Medulla oblongata (tissue), 1 donor: ENCODE data around the gene MRM2.

Experiments used
- DNase-seq: peaks from one replicate; pipeline ENCODE4 v3.0.0-alpha.2; 2015; ENCODE audit errors: extremely low spot score

Gene MRM2

DNA sequence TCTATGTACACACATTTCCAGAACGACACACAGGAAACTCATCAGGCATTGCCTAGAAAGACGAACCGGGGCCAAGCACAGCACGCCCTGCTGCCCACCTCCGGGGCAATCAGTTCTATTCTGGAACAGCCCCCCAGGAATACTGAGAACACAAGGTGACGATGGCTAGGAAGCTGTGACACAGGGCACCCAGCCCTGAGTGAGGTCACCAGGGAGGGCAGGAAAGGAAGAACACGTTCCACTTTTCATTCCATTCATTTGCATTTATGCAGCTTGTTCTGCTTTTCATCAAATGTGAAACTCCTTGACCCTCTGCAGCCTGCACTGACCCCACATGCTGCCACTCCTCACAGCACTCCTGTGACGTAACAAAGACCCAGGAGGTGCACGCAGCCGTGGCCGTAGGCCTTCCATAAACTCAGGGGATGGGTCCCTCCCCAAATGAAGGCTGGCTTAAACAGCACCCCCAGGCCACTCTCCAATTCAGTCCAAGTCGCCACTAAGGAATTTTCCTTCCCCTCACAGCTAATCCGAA, 38.2 kb downstream of the MRM2 start:
- DNase-seq, result peak; percentile 41

DNA sequence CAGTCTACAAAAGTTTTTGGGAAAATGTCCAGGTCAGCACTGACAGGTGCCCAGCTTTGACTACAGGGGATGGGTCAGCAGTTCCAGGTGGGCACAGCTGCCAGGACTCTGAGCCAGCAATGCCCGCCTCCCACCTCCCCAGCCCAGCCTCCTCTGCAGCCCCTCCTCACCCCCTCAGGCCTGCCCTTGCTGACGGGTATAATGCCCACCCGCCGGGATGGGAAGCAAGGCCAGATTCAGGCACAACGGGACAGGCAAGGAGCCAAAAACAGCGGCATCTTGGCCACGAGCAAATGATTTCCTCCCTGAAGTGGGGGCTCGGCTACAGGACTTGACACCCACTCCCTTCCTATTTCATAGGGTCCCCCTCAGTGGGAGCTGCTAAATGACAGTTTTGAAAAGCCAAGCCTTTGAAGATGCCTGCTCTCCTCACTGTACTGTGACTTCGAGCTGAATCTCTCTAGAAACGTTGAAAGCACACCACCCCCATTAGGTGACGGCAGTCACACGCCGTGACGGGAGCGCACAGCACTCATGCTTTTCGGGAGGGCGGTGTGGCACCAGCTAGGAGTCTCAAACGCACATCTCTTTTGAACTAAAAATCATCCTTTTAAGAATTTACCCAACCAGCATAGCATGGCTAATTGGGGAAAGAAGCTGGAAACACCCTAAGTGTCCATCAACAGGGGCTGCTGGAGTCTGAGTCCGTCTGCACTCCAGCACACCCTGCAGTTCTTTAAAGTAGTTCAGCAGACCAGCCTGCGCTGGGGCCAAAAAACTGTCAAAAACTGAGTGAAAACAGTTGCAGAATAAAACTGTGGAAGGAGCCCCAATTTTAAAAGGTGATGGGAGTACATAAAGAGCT, 38.9 kb downstream of the MRM2 start:
- no peak for DNase-seq

DNA sequence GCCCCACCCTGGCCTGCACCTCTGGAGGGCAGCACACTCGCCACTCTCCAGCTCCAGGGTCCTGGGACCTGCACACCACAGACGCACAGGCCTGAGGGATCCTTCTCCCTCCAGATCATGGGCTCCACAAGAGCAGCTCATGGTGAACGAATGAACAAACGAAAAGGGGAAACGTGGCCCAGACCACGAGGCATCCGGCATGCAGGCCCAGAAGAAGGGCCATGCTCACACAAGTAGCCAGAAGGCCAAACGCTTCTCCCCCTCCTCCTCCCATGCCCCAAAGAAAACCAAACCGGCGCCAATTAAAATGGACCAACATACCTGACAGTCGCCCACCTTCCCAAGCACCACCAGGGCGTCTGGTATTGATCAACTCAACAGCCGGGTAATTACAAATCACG, 39.6 kb downstream of the MRM2 start:
- DNase-seq, result peak; percentile 71

DNA sequence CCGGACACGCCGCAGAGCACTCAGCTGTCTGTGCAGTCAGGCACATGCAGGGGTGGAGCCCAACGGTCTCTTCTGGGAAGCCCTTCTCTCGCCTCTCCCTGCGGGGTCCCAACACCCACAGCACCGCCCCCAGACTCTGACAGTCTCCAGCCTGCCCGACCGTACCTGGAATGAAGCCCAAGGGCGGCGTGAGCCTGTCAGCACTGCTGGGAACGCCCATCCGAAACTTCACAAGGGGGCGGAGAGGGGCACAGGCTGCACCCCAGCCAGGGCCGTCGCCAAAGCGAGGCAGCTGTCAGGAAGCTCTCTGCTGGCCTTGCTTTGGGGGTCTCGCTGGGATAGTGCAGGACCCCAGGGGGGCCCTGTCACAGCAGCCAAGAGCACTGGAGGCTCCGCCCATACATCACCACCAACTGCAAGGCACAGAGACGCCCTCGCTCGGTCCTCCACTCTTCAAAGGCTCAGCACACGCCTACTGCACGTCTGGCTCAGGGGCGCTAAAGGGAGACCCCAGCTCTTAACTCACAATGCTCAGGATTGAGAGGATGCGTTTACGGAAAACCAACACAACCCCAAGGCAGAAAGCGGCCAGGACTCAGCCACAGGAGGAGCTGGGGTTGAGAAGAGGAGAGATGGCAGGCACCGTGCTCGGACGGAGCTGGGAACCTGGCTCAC, 40.2 kb downstream of the MRM2 start:
- DNase-seq, result no peak

DNA sequence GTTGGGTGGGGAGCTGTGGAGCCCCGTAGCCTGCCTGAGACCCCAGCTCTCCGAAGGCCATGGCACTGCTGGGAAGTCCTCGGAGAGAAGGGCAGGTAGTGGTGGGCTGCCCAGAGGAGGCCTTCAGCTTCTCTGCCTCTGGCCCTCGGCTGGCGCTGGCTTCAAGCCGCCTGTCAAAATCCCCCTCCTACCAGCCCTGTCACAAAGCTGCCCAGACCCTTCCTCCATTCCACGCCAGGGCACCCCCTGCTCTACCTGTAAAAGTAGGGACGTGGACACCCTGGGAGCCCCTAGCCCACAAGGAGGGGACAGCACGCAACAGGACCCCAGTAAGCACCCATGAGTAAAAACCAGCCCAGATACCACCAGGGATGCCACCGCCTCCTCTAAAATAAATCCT, 40.9 kb downstream of the MRM2 start:
- DNase-seq, result no peak

DNA sequence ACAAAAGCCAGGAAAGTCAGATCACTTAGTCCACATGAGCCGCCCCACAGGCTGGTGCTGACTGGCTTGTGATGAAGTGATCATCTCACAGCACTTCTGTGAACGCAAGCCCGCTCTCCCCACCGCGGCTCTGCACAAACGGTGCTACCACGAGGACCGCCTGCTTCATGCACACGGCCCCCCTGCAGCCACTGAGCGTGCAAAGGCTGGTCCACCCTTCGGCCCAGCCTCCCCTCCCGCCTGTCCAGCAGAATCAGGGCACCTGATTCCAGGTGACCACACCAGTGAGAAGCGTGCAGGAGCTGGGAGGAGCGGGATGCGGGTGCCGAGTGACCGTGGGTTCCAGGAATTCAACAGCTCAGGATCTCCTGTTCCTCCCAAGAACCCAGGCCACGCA, 41.4 kb downstream of the MRM2 start:
- no peak for DNase-seq

DNA sequence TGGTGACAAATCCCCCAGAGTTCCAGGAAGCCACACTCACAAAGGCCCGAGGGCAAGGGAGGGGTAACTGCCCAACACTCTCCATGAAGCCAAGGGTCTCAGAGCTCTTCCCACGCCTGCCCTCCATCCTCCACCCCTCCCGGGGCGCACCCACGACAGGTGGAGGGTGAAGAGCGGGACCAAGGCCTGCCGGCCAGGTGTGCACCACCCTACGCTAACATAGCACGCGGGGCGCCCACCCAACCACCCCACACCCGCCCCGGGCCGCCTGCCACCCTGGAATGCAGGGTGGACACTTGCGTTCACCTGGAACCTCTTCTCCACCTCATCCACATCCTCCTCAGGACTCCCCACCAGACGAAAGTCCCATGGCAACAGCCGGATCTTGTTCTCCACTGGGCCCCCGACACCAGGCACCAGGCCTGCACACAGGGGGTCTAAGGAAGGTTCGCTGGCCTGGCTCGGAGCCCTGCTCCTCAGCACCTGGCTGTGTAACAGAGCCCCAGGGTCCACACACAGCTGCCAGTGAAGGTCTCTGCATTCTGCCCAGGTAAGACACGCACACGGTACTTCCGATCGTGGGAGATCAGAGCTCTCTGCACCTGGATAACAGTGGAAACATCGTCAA, 41.9 kb downstream of the MRM2 start:
- no peak for DNase-seq

DNA sequence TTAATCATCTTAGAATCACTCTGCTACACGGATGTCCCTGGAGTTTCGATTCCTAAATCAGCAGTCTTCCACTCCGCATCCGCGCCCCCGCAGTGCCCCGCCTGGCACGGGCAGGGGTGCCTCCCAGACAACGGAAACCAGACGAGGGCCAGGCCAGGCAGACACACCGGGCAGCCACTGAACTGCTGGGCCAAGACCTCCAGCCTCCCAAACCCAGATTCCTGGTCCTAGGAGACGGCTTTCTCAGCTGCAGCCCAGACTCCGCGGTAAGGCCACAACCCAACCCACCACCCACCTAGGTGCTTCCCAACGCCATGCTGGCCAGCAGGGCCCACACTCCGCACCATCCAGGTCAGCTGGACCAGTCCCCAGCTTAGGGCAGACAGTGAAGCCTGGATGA, 42.5 kb downstream of the MRM2 start:
- DNase-seq, result no peak

DNA sequence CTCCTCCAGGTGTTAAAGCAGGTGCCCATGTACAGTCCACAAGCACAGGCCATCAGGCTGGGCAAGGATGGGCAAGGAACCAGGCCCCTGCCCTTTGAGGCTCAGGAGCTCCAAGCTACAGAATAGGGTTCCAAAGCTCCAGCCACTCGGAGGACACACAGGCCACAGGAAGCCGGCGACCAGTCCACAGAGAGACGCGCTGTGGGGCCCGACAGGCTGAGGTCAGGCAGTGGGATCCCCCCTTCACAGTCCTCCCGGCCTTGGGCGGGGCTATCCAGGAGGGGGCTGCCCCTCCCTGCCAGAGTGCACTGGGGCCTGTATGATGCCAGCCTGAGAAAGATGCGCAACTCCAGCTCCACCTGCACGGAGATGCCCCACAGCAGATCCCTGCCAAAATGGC, 43.2 kb downstream of the MRM2 start:
- DNase-seq, result no peak

DNA sequence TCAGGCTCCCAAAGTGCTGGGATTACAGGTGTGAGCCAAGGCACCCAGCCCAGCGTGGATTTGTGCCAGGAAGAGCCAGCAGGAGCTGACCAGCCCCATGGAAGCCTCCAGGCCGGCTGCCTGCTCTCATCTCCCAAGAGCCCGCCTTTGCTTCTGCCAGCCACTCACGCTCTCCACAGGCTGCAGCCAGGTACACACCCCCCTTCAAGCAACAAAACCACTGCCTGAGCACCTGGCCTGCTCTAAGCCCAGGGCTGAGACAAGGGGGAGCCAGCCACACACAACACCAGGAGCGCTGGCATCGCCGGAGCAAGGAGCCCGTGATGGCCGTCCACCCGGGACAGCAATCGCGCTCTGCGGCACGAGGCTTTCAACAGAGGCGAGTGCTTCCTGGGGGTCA, 43.8 kb downstream of the MRM2 start:
- DNase-seq, result no peak

DNA sequence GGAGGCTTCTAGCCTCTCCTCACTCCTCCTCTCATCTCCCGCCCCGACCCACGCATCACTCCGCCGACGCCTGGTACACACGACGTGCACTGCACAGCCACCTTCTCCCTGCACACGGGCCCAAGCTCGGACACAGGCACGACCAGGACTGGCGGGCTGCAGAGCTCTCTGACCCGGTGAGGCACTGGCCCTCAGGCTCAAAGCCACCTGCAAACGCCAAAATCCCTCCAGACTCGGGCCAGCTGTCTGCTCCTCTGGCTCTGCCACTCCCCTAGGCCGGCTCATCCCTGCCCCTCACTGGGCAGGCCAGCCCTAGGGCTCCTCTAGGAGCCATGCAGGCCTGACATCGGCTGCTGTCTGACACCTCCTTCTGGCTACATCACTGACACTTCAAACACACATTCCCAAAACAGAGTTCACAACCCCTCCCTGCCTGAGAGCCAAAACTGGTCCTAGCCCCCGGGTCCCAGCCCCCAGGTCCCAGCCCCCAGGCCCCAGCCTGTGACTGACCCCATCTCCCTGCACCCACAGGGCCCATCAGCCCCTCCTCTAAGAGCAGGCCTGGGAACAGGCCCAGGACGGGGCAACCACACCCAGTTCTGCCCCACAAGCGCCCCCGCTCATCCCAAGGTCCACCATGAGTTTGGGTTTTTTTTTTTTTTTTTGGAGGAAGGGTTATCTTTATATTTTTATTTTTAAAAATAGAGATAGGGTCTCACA, 44.4 kb downstream of the MRM2 start:
- no peak for DNase-seq

DNA sequence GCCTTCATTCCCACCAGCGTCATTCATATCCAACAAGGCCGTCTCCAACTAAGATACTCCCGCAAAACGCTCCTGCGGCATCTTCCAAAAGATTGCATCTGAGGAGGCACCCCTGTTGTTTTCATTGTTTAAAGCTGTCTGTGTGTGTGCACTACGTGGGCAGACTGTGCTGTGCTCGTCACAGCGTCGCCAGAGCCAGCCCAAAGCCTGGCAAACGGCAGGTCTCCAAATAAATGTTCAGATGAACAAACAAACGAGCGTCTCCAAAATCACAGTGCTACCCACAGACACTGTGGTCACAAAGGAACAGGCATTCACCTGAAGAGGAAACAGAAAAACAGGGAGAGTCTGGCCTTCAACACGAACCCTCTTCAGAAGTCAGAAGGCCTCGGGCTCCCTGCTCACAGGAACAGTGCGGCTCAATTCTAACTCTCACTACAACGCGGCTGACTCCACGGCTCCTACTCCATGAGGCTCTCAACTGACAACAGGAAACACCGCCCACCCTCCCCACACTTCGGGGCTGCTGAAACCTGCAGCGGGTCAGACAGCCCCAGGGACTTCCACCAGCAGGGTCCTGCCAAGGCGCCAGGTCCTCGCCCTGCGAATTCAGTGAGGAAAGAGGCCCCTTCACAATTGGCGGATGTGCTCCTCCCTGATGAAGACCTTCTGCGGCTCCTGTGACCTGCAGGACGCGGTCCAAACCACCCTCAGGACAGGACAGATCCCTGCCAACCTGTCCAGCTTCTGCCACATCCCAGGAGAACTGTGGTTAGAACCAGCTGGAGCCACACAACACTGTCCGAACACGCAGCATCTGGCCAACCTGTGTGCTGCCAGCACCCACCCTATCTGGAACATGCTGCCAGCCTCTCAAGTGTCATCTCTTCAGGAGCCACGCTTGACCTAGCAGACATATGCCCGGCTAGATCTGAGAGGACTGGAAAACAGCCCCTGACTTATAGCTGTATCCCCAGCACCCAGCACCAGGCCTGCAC, 45.3 kb downstream of the MRM2 start:
- no peak for DNase-seq

DNA sequence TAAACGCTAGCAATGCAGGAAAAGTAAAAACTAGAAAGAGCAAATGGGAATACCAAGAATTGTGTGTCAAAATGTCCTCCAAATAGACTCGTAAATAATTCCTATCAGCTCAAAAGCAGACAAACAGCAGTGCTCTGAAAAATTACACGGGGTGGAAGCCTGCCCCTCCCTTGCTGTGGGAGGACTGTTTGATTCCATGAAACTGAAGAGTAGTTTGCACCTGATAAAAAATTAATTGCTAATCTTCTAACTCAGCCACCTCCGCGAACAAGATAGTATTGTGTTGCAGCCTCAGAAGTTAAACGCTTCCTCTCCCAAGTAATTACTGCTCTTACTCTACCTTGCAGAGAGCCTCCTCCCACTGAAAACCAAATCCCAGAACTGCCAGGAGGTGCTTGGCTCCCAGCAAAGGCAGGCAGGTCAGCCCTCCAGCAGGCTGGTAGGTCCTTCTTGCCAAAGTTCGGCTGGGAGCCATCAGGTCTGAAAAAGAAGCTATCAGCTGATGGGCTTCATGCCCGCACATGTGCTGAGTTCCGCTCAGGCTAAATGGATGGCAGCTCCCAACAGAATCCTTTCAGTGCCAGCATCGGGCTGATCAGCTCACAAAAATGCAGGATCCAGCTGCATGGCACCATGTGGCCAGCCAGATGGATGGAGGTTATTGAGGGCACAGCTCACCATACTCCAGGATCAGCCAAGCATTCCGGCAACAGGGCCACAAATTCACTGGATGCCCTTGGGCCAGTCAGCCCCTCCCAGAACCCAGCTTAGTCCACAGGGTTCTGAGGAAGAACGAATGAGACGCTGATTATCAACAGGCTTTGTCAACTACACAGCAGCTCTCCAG, 46.4 kb downstream of the MRM2 start:
- peak; percentile 33 for DNase-seq

DNA sequence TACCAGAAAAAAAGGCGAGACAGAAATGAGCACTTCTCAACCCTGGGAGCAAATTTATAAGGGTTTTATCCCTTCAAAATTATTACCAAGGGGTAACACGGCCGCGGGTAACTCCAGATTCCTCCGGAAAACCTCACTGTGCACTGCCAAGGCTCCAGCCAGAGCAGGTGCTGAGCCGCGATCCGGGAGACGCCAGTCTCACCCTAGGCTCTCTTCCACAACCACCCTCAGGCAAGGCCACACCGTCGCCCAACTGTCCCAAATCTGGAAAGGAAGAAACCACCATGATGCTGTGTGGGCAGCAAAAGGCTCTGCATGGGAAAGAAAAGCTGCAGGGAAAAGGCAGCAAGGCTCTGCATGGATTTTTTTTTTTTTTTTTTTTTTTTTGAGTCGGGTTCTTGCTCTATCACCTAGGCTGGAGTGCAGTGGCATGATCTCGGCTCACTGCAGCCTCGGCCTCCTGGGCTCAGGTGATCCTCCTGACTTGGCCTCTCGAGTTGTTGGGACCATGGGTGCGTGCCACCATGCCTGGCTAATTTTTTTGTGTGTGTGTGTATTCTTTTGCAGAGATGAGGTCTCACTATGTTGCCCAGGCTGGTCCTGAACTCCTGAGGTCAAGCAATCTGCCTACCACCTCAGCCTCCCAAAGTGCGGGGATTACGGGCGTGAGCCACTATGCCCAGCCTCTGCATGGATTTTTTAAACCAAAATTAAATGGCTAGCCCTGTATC, 48.3 kb downstream of the MRM2 start:
- DNase-seq, result no peak

DNA sequence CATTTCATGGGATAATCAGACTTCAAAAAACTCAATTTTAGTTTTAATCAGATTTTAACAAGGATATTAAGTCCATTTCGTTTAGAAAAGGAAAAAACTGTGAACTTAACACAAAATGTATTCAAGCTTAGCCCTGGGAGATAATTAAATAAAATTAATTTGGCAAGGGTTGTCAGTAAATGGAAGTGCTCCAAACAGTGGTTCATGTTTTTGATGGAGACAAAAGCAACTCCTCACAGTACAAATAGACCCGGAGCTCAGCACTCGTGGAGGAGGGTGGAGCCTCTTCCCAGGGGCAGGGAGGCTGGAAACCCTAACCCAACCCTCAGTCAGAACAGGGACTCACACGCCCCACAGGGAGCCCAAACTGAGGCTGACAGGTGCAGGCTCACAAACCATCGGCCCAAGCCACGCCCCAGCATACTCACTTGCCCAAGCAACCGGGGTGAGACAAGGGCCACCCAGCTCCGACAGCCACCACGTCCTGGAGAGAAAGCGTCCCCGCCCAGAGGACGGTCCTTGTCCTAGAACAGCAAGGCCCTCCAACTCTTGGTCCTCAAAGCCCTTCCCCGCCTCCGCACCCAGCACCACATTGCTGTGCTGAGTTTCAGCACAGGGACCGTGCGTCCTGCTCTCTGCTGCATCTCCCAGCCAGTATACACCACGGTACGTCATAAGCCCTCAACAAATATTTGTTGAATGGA, 49.0 kb downstream of the MRM2 start:
- DNase-seq, result no peak

DNA sequence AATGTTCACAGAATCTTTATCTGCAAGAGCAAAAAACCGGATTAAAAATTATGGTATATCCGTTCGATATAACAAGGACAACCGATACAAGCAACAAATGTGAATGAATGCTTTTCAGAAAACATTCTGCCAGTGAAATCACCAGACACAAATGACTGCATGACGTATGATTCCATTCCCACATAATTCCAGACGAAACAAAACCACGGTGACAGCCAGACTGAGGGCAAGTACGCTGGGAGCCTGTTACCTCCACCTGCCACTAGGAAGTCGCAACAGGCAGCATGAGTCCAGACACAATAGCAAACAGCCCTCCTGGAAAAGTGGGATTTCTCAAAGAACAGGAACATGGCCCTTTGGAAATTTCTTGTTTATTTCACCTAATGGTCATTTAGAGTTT, 51.0 kb downstream of the MRM2 start:
- DNase-seq, result no peak

DNA sequence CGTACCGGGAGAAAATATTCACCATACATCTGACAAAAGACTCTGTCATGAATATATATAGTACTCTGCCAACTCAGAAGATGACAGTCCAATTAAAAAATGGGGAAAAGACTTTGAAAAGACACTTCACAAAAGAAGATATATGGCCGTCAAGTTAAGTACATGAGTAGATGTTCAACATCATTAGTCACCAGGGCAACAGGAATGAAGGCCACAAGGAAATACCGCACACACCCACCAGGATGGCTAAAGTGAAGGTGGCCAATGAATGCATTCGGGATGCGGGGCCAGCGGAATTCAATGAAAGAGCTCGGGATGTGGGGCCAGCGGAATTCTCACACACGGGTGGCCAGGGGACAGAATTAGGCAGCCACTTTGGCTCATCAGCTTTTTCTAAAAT, 51.5 kb downstream of the MRM2 start:
- no peak for DNase-seq

DNA sequence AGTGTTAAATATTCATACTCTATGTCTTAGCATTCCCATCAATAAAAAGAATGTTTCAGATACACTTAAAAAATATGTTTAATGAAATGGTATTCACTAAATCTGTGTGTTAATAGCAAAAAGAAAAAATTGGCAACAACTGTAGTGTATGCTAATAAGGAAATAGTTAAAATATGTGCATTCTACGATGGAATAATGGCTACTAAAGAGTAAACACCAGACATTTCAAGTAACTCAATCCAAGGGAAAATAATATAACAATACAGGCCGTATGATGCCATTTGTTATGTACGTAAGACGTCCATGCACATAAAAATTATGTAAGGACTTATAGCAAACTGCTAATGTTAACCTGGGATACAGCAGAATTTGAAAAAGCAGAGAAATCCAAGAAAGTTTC, 55.8 kb downstream of the MRM2 start:
- DNase-seq, result no peak

DNA sequence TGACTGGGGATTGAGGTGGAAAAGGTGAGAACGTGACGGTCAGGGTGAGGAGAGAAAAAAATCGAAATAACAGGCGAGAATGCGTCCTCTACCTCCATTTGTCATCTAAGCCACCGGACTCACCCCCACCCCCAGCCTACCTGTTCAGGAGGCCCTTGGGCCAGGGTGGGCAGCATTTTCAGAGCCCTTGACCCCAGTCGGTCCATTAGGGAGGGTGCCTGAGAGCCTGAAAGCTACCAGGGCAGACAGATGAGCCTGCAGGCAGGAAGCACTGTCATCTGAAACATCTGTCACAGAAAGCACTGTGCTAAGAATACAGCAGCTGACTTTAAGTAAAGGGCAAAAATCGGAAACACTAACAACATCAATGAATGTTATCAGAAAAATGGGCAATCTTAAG, 56.3 kb downstream of the MRM2 start:
- DNase-seq, result no peak
